Activated T-cell treated with anti-CD3 and anti-CD28 coated beads, Interleukin-2, amount 50 U/mL, for 72 hours (primary cell): Measurements from ENCODE around the gene MAN2A1. TPM values are rescaled to one million over a fixed set of nuclear protein-coding genes. Genes with fewer than 3 reads are reported as not detected.

Source experiments
- ATAC-seq, 2 donors: fragments of 150-1000 bp; cut with Tn5 transposase; replicated peaks in 1 of 2; 2 replicates each; pipeline ENCODE4 v1.10.0; 2021; ENCODE audit warnings: moderate library complexity in 2 of 2, mild to moderate bottlenecking in 1 of 2
- DNase-seq, 2 donors: peaks; one replicate each; pipeline ENCODE4 v3.0.0; 2021 to 2022; ENCODE audit warnings: mixed read lengths in 1 of 2
- H3K27ac Mint-ChIP-seq: one replicate; pipeline ENCODE4 v1.8.0; 2022; ENCODE audit warnings: mild to moderate bottlenecking, moderate library complexity, mixed read lengths
- H3K27me3 Mint-ChIP-seq: one replicate; pipeline ENCODE4 v1.8.0; 2022; ENCODE audit warnings: low read depth, mixed read lengths
- H3K36me3 Mint-ChIP-seq, 2 donors: one replicate each; pipeline ENCODE4 v1.8.0; 2022; ENCODE audit warnings: mixed read lengths in 2 of 2, mild to moderate bottlenecking in 1 of 2; ENCODE audit not compliant: insufficient read depth in 2 of 2
- H3K4me1 Mint-ChIP-seq: one replicate; pipeline ENCODE4 v1.8.0; 2022; ENCODE audit warnings: low read depth, mixed read lengths
- H3K4me3 Mint-ChIP-seq, 2 donors: one replicate each; pipeline ENCODE4 v1.8.0; 2022; ENCODE audit warnings: mild to moderate bottlenecking in 2 of 2, mixed read lengths in 2 of 2, moderate library complexity in 2 of 2
- H3K9me3 Mint-ChIP-seq, 2 donors: one replicate each; pipeline ENCODE4 v1.8.0; 2022; ENCODE audit warnings: mixed read lengths in 2 of 2
- total RNA-seq, 2 donors: library from RNA; stranded (reverse); gene quantifications; one replicate each; pipeline ENCODE4 v1.2.3, GENCODE V29; 2022

The MAN2A1 gene
- total RNA-seq, 2 donors from 2014 or later: 47.4 to 48.8 TPM

DNA sequence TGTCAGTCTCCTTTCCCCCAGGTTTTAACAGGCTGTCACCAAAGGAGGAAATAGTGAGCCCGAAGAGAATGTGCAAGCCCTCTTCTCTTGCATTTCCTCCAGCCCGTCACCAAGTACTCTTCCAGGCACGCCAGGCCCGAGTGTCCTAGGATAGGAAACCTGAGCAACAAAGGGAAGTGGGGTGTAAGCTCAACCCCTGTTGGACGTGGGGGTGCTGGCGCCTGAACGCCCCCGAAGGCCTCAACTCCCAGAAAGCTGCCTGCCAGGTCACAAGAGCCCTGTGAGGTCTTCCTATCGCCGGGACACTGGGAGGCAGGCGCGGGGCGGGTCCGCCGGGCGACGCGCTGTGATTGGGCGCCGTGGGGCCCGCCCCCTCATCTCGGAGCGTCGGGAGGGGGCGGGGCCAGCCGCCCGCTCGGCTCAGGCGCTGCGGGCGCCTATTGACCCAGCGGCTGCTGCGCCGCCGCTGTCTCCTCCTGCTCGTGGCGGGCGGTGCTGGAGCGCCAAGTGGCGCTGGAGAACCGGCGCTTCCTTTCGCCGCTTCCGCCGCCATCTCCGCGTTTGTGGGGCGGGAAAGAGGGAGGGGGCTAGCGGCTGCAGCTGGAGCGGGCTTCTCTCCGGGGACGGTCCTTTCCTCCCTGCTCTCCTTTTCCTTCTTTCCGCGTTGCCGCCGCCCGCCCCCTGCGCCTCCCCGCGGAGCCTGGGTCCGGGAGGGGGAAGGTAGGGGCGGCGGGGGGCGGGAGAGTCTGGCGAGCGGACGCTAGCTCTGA lies 572 bp upstream of the MAN2A1 start:
- peaks cover 31% of the 10 kb centered on the region for H3K4me1 Mint-ChIP-seq
- peaks cover 0 to 3% of the 10 kb centered on the region in 2 donors for H3K9me3 Mint-ChIP-seq
- H3K27me3 Mint-ChIP-seq: no peaks in the 10 kb centered on the region
- H3K27ac Mint-ChIP-seq: peak overlapping the region; percentile 81
- ATAC-seq (peak; percentile 81), DNase-seq (peak; percentile 83 to 85)
- peaks cover 0 to 2% of the 10 kb centered on the region in 2 donors for H3K36me3 Mint-ChIP-seq
- peak overlapping the region; percentile 82 to 91 for H3K4me3 Mint-ChIP-seq

DNA sequence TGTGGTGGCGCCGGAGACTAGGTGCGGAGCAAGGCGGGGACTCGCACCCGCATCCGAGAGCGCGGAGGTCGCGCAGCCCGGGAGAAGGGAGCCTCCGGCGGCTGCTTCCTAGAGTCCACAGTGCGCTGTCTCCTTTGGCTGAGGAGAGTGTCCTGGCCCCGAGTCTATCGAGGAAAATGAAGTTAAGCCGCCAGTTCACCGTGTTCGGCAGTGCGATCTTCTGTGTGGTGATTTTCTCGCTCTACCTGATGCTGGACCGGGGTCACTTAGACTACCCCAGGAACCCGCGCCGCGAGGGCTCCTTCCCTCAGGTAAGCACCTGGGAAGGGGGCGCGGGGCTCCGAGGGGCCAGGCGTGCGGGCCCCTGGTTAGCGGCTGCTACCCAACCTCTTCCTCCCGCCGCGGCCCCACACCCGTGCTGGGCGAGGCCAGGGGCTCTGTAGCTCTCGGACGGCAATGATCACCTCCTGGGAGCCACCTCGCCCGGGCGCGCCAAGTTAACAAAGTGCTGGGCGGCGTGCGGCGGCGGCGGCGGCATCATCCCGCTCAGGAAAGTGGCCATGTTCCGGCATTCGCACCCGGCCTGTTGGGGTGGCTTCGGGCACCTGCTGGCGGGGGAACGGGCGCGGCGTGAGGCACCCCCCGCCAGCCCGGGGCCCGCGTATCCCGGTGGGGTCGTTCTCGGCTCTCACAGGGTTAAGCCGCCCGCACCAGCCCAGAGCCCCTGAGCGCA lies 681 bp downstream of the MAN2A1 start:
- peaks cover 1 to 2% of the 10 kb centered on the region in 2 donors for H3K36me3 Mint-ChIP-seq
- peak overlapping the region; percentile 82 to 91 for H3K4me3 Mint-ChIP-seq
- peaks cover 0 to 3% of the 10 kb centered on the region in 2 donors for H3K9me3 Mint-ChIP-seq
- ATAC-seq: peak; percentile 10 to 16
- peak; percentile 57 to 62 for DNase-seq
- H3K27ac Mint-ChIP-seq: peak overlapping the region; percentile 87
- H3K4me1 Mint-ChIP-seq: peaks cover 44% of the 10 kb centered on the region
- H3K27me3 Mint-ChIP-seq: no peaks in the 10 kb centered on the region

DNA sequence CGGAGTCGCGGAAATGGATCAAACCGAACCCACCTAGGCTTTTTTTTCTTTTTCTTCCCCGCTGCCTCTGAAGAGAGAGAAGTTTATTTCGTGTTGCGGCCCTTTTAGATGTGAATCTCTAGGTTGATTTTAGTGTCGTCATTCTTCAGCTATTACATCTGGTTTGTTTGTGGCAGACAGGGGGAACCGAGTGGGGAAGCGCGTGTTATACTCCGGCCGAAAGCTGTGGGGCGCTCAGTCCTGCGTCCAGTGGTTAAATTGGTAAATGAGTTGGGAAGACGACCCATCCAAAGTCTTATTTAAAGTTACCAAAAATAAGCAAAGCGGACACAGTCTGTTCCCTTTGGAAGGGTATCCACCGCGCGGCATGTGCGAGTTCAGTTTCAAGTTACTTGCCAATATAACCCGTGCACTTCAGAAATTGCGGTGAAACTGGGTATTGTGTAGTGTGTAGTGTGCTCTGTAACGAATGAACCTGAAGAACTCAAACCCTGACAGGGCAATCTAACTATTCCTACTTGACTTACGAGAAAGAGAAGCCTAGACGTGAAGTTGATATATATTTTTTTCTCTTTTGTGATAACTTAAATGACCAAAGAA lies 1.3 kb downstream of the MAN2A1 start:
- ATAC-seq (peak; percentile 20 to 34), DNase-seq (peak; percentile 51 to 63)
- H3K36me3 Mint-ChIP-seq: peaks cover 1 to 2% of the 10 kb centered on the region in 2 donors
- peaks cover 0 to 3% of the 10 kb centered on the region in 2 donors for H3K9me3 Mint-ChIP-seq
- H3K4me1 Mint-ChIP-seq: peaks cover 51% of the 10 kb centered on the region
- peak overlapping the region; percentile 82 to 91 for H3K4me3 Mint-ChIP-seq
- no peaks in the 10 kb centered on the region for H3K27me3 Mint-ChIP-seq
- H3K27ac Mint-ChIP-seq: peak overlapping the region; percentile 74

- peaks cover 0 to 3% of the 10 kb centered on the region in 2 donors for H3K9me3 Mint-ChIP-seq
- H3K4me1 Mint-ChIP-seq: peaks cover 60% of the 10 kb centered on the region
- H3K36me3 Mint-ChIP-seq: peaks cover 1 to 2% of the 10 kb centered on the region in 2 donors
- no peaks in the 10 kb centered on the region for H3K27me3 Mint-ChIP-seq
- ATAC-seq: no peak
- DNase-seq: no peak
- peak overlapping the region; percentile 82 to 91 for H3K4me3 Mint-ChIP-seq
- peak overlapping the region; percentile 74 for H3K27ac Mint-ChIP-seq
Measured at GRCh38 chr5:109691996-109692395, 2.3 kb downstream of the MAN2A1 start.

GRCh38 chr5:109692852-109693251 lies 3.1 kb downstream of the MAN2A1 start:
- peak overlapping the region; percentile 82 to 91 for H3K4me3 Mint-ChIP-seq
- no peaks in the 10 kb centered on the region for H3K27me3 Mint-ChIP-seq
- peaks cover 68% of the 10 kb centered on the region for H3K4me1 Mint-ChIP-seq
- ATAC-seq: no peak
- no peak for DNase-seq
- H3K36me3 Mint-ChIP-seq: peaks cover 1 to 2% of the 10 kb centered on the region in 2 donors
- peak overlapping the region; percentile 88 for H3K27ac Mint-ChIP-seq
- peaks cover 0 to 3% of the 10 kb centered on the region in 2 donors for H3K9me3 Mint-ChIP-seq

DNA sequence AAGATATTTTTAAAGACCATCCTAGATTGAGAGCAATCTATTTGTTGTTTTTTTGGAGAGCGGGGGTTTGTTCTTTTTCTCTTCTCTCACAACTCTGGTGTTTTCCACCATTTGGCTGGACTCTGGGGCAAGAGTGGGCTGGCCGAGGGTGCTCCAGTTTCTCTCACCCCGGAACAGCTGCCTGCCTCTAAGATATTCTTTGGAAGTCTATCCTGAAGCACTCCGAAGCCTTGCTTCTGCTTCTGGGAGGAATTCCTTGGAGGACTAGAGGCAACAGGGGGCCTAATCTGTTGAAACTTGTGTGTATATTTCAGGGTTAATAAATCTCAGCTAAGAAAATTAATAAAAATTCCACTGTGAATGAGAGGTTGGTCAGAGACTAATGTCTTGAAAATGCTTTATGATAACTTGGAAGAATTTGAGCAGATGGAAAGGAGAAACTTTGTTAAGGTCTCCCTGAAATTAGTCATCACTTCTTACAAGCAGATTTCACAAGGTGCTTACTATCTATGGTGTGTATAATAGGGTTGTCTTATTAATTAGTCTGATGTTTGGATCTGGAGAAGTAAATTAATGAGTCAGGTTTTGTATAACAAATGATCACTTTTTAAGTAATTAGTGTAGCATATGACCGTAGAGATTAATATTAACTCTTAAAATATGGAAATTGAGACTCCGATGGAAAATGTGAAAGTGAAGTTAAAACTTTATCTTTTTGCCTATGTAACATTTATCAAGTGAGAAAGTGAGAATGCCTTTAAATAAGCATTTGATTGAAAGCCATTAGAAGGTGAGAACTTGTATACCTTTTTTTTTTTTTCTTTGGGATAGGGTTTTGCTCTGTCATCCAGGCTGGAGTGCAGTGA lies 4.0 kb downstream of the MAN2A1 start:
- peaks cover 77% of the 10 kb centered on the region for H3K4me1 Mint-ChIP-seq
- no peaks in the 10 kb centered on the region for H3K27me3 Mint-ChIP-seq
- DNase-seq (no peak), ATAC-seq (no peak)
- peaks cover 1 to 2% of the 10 kb centered on the region in 2 donors for H3K36me3 Mint-ChIP-seq
- H3K9me3 Mint-ChIP-seq: no peaks in the 10 kb centered on the region
- H3K27ac Mint-ChIP-seq: peak overlapping the region; percentile 88
- H3K4me3 Mint-ChIP-seq: peak overlapping the region; percentile 82 to 91

DNA sequence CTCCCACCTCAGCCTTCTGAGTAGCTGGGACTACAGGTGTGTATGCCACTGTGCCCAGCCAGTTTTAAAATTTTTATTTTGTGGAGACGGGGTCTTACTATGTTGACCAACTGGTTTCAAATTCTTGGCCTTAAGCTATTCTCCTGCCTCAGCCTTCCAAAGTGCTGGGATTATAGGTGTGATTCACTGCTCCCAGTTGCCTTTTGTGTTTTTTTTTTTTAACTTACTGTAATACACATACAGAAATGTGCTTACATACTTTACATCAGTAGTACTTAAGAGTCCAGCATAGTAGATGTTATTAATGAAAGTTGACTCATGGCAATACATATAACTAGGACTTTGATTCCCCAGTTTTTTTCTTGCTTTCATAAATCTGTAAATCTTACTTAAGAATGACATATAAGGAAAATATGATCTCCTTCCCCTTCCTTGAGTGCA lies 4.7 kb downstream of the MAN2A1 start:
- Mint-ChIP-seq H3K4me3 (peak overlapping the region; percentile 82 to 91), H3K27me3 (no peaks in the 10 kb centered on the region), H3K27ac (peak overlapping the region; percentile 88), H3K9me3 (no peaks in the 10 kb centered on the region), H3K4me1 (peaks cover 84% of the 10 kb centered on the region), H3K36me3 (peaks cover 4 to 5% of the 10 kb centered on the region in 2 donors)
- ATAC-seq (no peak), DNase-seq (no peak)

GRCh38 chr5:109695005-109695926 lies 5.5 kb downstream of the MAN2A1 start:
- DNase-seq (no peak), ATAC-seq (peak in 1 of 2 donors; percentile 7)
- Mint-ChIP-seq H3K9me3 (no peaks in the 10 kb centered on the region), H3K4me3 (peak overlapping the region; percentile 82 to 91), H3K4me1 (peaks cover 91% of the 10 kb centered on the region), H3K27me3 (no peaks in the 10 kb centered on the region), H3K27ac (peak overlapping the region; percentile 88), H3K36me3 (peaks cover 4 to 6% of the 10 kb centered on the region in 2 donors)

- no peak for ATAC-seq
- H3K27me3 Mint-ChIP-seq: no peaks in the 10 kb centered on the region
- peak overlapping the region; percentile 20 for H3K27ac Mint-ChIP-seq
- peak overlapping the region in 1 of 2 donors; percentile 26 for H3K4me3 Mint-ChIP-seq
- H3K36me3 Mint-ChIP-seq: peaks cover 2 to 6% of the 10 kb centered on the region in 2 donors
- no peaks in the 10 kb centered on the region for H3K9me3 Mint-ChIP-seq
- no peak for DNase-seq
- peaks cover 95% of the 10 kb centered on the region for H3K4me1 Mint-ChIP-seq
Measured at GRCh38 chr5:109697339-109697738, 7.6 kb downstream of the MAN2A1 start.

DNA sequence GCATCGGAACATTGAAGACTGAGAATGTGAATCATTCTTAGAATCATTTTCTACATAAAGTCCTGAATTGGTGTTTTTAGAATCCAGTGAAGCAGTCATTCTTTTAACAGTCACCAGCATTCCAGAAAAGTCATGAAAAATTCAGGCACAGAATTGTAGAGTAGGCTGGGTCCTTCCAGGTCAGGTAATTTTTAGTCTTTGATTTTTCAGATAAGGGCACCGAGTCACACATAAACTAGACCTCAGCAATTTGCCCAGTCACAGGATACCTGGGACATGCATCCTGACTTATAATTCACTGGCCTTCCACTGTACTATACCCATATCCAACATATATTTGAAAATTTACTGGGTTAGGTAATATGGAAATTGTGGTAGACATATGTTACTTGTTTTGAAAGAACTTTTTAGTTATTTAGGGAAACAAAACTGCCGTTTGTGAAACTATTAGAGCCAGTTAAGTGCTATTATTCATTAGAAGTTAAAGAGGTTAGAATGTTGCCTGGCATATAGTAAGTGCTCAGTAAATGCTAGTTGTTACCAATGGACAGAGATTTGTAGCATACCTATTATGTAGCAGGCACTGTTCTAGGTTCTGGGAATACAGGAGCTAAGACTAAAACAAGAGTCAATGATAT lies 10.9 kb downstream of the MAN2A1 start:
- Mint-ChIP-seq H3K9me3 (no peaks in the 10 kb centered on the region), H3K36me3 (peaks cover 2 to 6% of the 10 kb centered on the region in 2 donors), H3K4me1 (peaks cover 72% of the 10 kb centered on the region), H3K27me3 (no peaks in the 10 kb centered on the region), H3K27ac (no peak overlapping the region), H3K4me3 (no peak overlapping the region)
- ATAC-seq (no peak), DNase-seq (no peak)

GRCh38 chr5:109701252-109701651 lies 11.5 kb downstream of the MAN2A1 start:
- DNase-seq (no peak), ATAC-seq (no peak)
- Mint-ChIP-seq H3K27me3 (no peaks in the 10 kb centered on the region), H3K4me3 (no peak overlapping the region), H3K4me1 (peaks cover 66% of the 10 kb centered on the region), H3K36me3 (peaks cover 2 to 6% of the 10 kb centered on the region in 2 donors), H3K9me3 (no peaks in the 10 kb centered on the region), H3K27ac (no peak overlapping the region)
